ENCODE results near the gene SDR9C7.

- TF ChIP-seq EP300 (IDR thresholded peaks at IDR 0.05): no peak
- TF ChIP-seq CTCF (IDR thresholded peaks at IDR 0.05): no peak
These were observed 21.5 kb upstream of the SDR9C7 start for GRCh38 chr12:56955631-56956256.
